Neural progenitor cell (in vitro differentiated cells): Measurements from ENCODE around the gene FHOD3.

Experiments
- CTCF ChIP-seq: fragments of 200-600 bp; sonication (generic); IDR thresholded peaks from 2 replicates; pipeline ENCODE4 v1.5.1; 2017; ENCODE audit warnings: antibody characterized with exemption, mild to moderate bottlenecking
- EZH2 ChIP-seq: fragments of 200-600 bp; sonication (generic); IDR thresholded peaks from 2 replicates; pipeline ENCODE4 v1.6.1; 2017; ENCODE audit warnings: antibody characterized with exemption, mild to moderate bottlenecking, moderate library complexity
- EZH2phosphoT487 ChIP-seq: fragments of 200-600 bp; sonication (generic); IDR thresholded peaks from 2 replicates; pipeline ENCODE4 v1.6.1; 2017; ENCODE audit warnings: antibody characterized with exemption

GRCh38 chr18:36709315-36709714, 411.8 kb downstream of the FHOD3 start:
- TF ChIP-seq CTCF = no peak
- no peak for TF ChIP-seq EZH2
- TF ChIP-seq EZH2phosphoT487 = no peak
